IPS-20b (cell line): ENCODE results near the gene H3-3A.

Experiments used
- H3K27ac ChIP-seq: one replicate; pipeline ENCODE4 v1.5.1; 2013; ENCODE audit warnings: low read length
- H3K27me3 ChIP-seq: 2 replicates; pipeline ENCODE4 v1.6.1; 2013; ENCODE audit warnings: mild to moderate bottlenecking, low read length, inconsistent platforms; ENCODE audit not compliant: insufficient read depth
- H3K36me3 ChIP-seq: 2 replicates; pipeline ENCODE4 v1.6.1; 2013; ENCODE audit warnings: low read depth, mild to moderate bottlenecking, inconsistent platforms, low read length, moderate library complexity; ENCODE audit not compliant: insufficient read depth
- H3K4me1 ChIP-seq: 2 replicates; pipeline ENCODE4 v1.6.1; 2013; ENCODE audit warnings: mild to moderate bottlenecking, control low read depth, inconsistent platforms, low read length, moderate library complexity; ENCODE audit not compliant: insufficient read depth
- H3K4me3 ChIP-seq: 2 replicates; pipeline ENCODE4 v1.5.1; 2013; ENCODE audit warnings: mild to moderate bottlenecking, low read length, inconsistent platforms
- H3K9ac ChIP-seq: 2 replicates; pipeline ENCODE4 v1.6.1; 2013; ENCODE audit warnings: low read depth, mild to moderate bottlenecking, inconsistent platforms, low read length, moderate library complexity
- H3K9me3 ChIP-seq: 2 replicates; pipeline ENCODE4 v1.6.1; 2013; ENCODE audit warnings: mild to moderate bottlenecking, low read depth, low read length, inconsistent platforms; ENCODE audit not compliant: insufficient read depth

H3-3A gene

GRCh38 chr1:226108935-226109828 lies 46.7 kb downstream of the H3-3A start:
- Histone ChIP-seq H3K4me3 (peak overlapping the region; percentile 85), H3K36me3 (no peaks in the 10 kb centered on the region), H3K4me1 (peaks cover 31% of the 10 kb centered on the region), H3K9me3 (no peaks in the 10 kb centered on the region), H3K9ac (peak overlapping the region; percentile 56; the same call in 1 of the 2 replicates), H3K27me3 (peaks cover 23% of the 10 kb centered on the region), H3K27ac (no peak overlapping the region)

- Histone ChIP-seq H3K27me3 (peaks cover 23% of the 10 kb centered on the region), H3K27ac (no peak overlapping the region), H3K4me3 (peak overlapping the region; percentile 85), H3K4me1 (peaks cover 31% of the 10 kb centered on the region), H3K36me3 (no peaks in the 10 kb centered on the region), H3K9ac (peak overlapping the region; percentile 56; the same call in 1 of the 2 replicates), H3K9me3 (no peaks in the 10 kb centered on the region)
Measured at GRCh38 chr1:226109829-226110248, 47.3 kb downstream of the H3-3A start.

- Histone ChIP-seq H3K36me3 (no peaks in the 10 kb centered on the region), H3K4me3 (peak overlapping the region; percentile 70), H3K27ac (no peak overlapping the region), H3K9me3 (no peaks in the 10 kb centered on the region), H3K9ac (peak overlapping the region; percentile 46; the same call in 1 of the 2 replicates), H3K4me1 (peaks cover 31% of the 10 kb centered on the region), H3K27me3 (peaks cover 23% of the 10 kb centered on the region)
Measured at GRCh38 chr1:226110249-226111097, 48.0 kb downstream of the H3-3A start.

DNA sequence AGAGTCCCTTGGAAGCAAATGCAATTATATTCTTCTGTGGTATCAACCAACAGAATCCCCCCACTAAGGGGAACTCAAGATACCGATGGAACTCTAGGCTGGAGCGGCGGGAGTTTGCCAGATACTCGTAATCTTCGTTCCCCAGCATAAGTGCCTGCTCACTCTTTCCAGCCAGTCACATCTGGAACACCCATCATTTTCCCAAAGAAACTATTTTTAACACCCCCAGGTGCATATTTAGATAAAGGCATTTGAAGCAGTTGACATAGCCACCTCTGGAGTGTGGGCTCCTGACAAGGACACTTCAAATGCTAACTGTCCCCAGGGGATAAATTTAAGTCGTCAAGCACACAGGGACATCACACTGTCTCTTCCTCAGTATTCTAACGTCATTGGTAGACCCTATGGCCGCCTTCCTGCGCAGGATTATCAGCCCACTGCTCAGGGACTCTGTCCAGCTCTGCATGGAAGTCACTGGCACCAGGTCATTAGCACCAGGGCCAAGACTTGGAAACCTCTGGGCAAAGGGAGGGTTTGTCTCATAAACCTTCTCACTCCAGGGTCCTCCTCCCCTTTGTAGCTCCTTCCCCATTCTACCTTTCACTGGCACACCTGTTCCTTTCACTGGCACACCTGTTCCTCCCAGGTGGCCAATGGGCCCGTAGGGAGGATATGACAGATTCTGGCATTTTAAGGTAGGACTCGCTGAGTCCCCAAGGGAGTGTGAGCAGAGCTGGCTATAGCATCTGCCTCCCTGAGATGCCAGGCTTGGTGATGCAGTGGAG lies 48.8 kb downstream of the H3-3A start:
- peak overlapping the region; percentile 70 for H3K4me3 ChIP-seq
- H3K4me1 ChIP-seq, result peaks cover 31% of the 10 kb centered on the region
- peaks cover 23% of the 10 kb centered on the region for H3K27me3 ChIP-seq
- no peak overlapping the region for H3K27ac ChIP-seq
- no peaks in the 10 kb centered on the region for H3K9me3 ChIP-seq
- no peaks in the 10 kb centered on the region for H3K36me3 ChIP-seq
- peak overlapping the region; percentile 46; the same call in 1 of the 2 replicates for H3K9ac ChIP-seq

DNA sequence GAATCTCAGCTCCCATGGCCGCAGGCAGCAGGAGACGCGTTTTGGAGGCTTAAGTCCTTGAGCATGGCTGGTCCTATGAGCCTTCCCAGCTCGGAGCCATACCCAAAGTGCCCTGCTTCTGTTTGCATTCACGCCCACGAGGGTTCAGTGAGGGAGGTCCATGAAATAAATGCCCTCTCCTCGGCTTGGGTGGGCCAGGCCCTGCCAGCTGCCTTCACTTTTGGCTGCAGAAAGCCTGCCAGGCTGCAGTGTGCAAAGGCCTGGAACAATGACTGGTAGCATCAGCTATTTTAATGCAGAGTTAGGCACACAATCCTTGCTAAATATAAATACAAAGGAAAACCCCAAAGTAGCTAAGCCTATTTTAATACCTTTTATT lies 49.4 kb downstream of the H3-3A start:
- Histone ChIP-seq H3K4me1 (peaks cover 31% of the 10 kb centered on the region), H3K9ac (no peak overlapping the region; the same call in 1 of the 2 replicates), H3K9me3 (no peaks in the 10 kb centered on the region), H3K27me3 (peaks cover 23% of the 10 kb centered on the region), H3K4me3 (peak overlapping the region; percentile 70; the same call in 1 of the 2 replicates), H3K36me3 (no peaks in the 10 kb centered on the region), H3K27ac (no peak overlapping the region)

DNA sequence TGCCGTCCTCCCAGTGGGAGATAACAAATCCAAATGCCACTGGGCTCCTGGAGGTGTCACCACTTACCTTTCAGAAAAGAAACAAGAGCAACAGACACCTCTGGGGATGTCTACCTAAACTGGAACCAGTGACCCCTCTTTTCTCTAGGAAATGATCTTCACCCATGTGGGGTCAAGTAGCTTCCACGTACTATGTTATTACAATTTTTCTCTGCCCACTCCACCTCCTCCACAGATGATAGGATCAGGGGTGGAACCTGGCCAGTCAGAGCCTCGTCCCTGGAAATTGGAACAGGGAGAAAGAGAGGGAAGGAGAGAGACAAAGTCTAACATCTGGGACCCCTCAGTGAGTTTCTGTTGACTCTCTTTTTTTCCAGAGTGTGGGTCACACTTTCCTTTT lies 50.1 kb downstream of the H3-3A start:
- H3K27me3 ChIP-seq, result peaks cover 23% of the 10 kb centered on the region
- no peak overlapping the region; the same call in 1 of the 2 replicates for H3K9ac ChIP-seq
- no peaks in the 10 kb centered on the region for H3K9me3 ChIP-seq
- H3K36me3 ChIP-seq, result no peaks in the 10 kb centered on the region
- peak overlapping the region; percentile 70; the same call in 1 of the 2 replicates for H3K4me3 ChIP-seq
- no peak overlapping the region for H3K27ac ChIP-seq
- peaks cover 28% of the 10 kb centered on the region for H3K4me1 ChIP-seq

GRCh38 chr1:226116673-226117072 lies 54.2 kb downstream of the H3-3A start:
- Histone ChIP-seq H3K9ac (no peak overlapping the region), H3K4me1 (peaks cover 19% of the 10 kb centered on the region; the same call in 1 of the 2 replicates), H3K4me3 (no peak overlapping the region), H3K27me3 (peaks cover 35% of the 10 kb centered on the region), H3K9me3 (no peaks in the 10 kb centered on the region), H3K36me3 (no peaks in the 10 kb centered on the region), H3K27ac (no peak overlapping the region)

GRCh38 chr1:226117330-226117729 lies 54.8 kb downstream of the H3-3A start:
- H3K27ac ChIP-seq, result no peak overlapping the region
- no peak overlapping the region for H3K9ac ChIP-seq
- no peaks in the 10 kb centered on the region for H3K9me3 ChIP-seq

DNA sequence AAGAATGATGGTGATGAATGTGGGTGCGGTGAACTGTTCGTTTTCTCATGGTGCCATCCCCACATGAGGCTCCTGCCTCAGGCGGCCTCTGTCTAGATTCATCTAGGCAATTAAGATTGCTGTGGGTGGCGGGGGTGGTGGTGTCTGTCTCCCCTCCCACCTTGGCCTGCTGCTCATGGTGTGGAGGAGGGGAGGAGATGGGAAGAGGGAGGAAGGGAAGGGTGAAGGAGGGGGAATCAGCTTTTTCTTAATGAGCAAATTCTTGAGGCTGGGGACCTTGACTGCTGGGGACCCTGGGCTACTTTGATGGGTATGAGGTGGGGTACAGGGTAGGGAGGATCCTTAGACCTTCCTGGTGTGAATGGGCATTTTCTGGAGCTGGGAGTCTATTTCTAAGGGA lies 55.8 kb downstream of the H3-3A start:
- Histone ChIP-seq H3K9ac (no peak overlapping the region), H3K4me3 (no peak overlapping the region), H3K27ac (no peak overlapping the region), H3K27me3 (peaks cover 23% of the 10 kb centered on the region), H3K9me3 (no peaks in the 10 kb centered on the region), H3K4me1 (peaks cover 5% of the 10 kb centered on the region; the same call in 1 of the 2 replicates), H3K36me3 (no peaks in the 10 kb centered on the region)

More at GRCh38 chr1:226117330-226117729, 54.8 kb downstream of the H3-3A start:
- no peak overlapping the region for H3K4me3 ChIP-seq
- peaks cover 12% of the 10 kb centered on the region; the same call in 1 of the 2 replicates for H3K4me1 ChIP-seq
- H3K36me3 ChIP-seq, result no peaks in the 10 kb centered on the region
- H3K27me3 ChIP-seq, result peaks cover 29% of the 10 kb centered on the region

- Histone ChIP-seq H3K27ac (no peak overlapping the region), H3K4me1 (peaks cover 5% of the 10 kb centered on the region; the same call in 1 of the 2 replicates), H3K9me3 (no peaks in the 10 kb centered on the region), H3K36me3 (no peaks in the 10 kb centered on the region), H3K4me3 (no peak overlapping the region), H3K27me3 (peaks cover 23% of the 10 kb centered on the region), H3K9ac (no peak overlapping the region)
Measured at GRCh38 chr1:226119169-226119568, 56.7 kb downstream of the H3-3A start.

DNA sequence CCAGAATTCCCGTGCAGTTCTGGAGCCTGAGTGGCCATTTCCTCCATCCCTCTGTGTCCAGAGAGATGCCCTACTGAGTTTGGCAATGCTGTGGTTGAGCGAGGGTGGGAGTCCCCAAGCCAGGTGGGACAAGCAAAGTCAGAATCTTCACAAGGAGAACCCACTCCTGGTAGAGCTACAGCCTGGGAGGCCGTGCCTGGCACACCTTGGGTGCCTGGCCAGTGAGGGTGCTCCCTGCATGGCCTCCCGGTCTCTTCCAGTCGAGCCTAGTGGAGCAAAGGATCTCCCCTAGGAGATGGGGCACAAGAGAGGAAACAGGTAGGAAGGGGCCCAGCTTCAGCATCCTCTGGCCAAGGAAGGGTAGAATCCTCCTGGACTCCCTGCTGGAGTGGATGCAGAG lies 57.9 kb downstream of the H3-3A start:
- no peak overlapping the region for H3K27ac ChIP-seq
- no peaks in the 10 kb centered on the region for H3K36me3 ChIP-seq
- H3K4me3 ChIP-seq, result no peak overlapping the region
- no peak overlapping the region; the same call in 1 of the 2 replicates for H3K9ac ChIP-seq
- H3K27me3 ChIP-seq, result peaks cover 23% of the 10 kb centered on the region
- H3K4me1 ChIP-seq, result peaks cover 5% of the 10 kb centered on the region; the same call in 1 of the 2 replicates
- no peaks in the 10 kb centered on the region for H3K9me3 ChIP-seq
